A549 (cell line): ENCODE measurements around the gene SELENOO.

ENCODE experiments used
- CBX2 ChIP-seq: fragments of 200-600 bp; sonication (generic); IDR thresholded peaks from 2 replicates; pipeline ENCODE4 v1.6.1; 2016; ENCODE audit warnings: low read depth, mild to moderate bottlenecking, borderline replicate concordance
- CTCF ChIP-seq: fragments of >200 bp; sonication (Bioruptor Twin); formaldehyde crosslinking; IDR thresholded peaks from 3 replicates; pipeline ENCODE4 v1.5.1; 2016
- NR3C1 ChIP-seq: fragments of >200 bp; sonication (Bioruptor Twin); formaldehyde crosslinking; IDR thresholded peaks from 3 replicates; pipeline ENCODE4 v1.6.1; 2017
- POLR2AphosphoS2 ChIP-seq: conservative IDR thresholded peaks from 2 replicates; pipeline ENCODE4 v1.6.1; 2012; ENCODE audit warnings: low read length, improper control_type of control experiment, inconsistent platforms

- no peak for TF ChIP-seq CTCF
- TF ChIP-seq POLR2AphosphoS2 = no peak
- no peak for TF ChIP-seq CBX2
- no peak for TF ChIP-seq NR3C1
Measured at GRCh38 chr22:50170453-50171318, 30.1 kb upstream of the SELENOO start, which contains the start of gene PANX2.
